Osteoblast (primary cell): ENCODE measurements around the gene NR1I2. TPM values are rescaled to one million over a fixed set of nuclear protein-coding genes. Genes with fewer than 3 reads are reported as not detected.

Experiments
- DNase-seq: peaks from one replicate; pipeline ENCODE4 v3.0.0; 2011; ENCODE audit warnings: low spot score, mixed read lengths; ENCODE audit not compliant: insufficient read length; ENCODE audit errors: missing footprints
- H2AFZ ChIP-seq: 2 replicates; pipeline ENCODE4 v1.6.0; 2011; ENCODE audit warnings: mild to moderate bottlenecking, low read length
- H3K27ac ChIP-seq: 2 replicates; pipeline ENCODE4 v1.5.1; 2011; ENCODE audit warnings: mild to moderate bottlenecking, low read depth, low read length, moderate library complexity
- H3K27me3 ChIP-seq: 2 replicates; pipeline ENCODE4 v1.6.0; 2012; ENCODE audit warnings: mild to moderate bottlenecking, control low read depth, inconsistent platforms, low read length, moderate library complexity; ENCODE audit not compliant: insufficient read depth
- H3K36me3 ChIP-seq: 2 replicates; pipeline ENCODE4 v1.5.1; 2011; ENCODE audit warnings: mild to moderate bottlenecking, low read length, control low read depth, moderate library complexity; ENCODE audit not compliant: insufficient read depth
- H3K4me1 ChIP-seq: 2 replicates; pipeline ENCODE4 v1.5.1; 2011; ENCODE audit warnings: mild to moderate bottlenecking, low read length, control low read depth, moderate library complexity; ENCODE audit not compliant: insufficient read depth
- H3K4me2 ChIP-seq: 2 replicates; pipeline ENCODE4 v1.6.0; 2011; ENCODE audit warnings: mild to moderate bottlenecking, low read length; ENCODE audit not compliant: insufficient read depth
- H3K4me3 ChIP-seq: fragments of 200-600 bp; sonication (generic); 3 replicates; pipeline ENCODE4 v1.5.1; 2012; ENCODE audit warnings: mild to moderate bottlenecking, low read length, inconsistent platforms; ENCODE audit not compliant: insufficient read depth
- H3K79me2 ChIP-seq: 2 replicates; pipeline ENCODE4 v1.6.0; 2012; ENCODE audit warnings: mild to moderate bottlenecking, low read length, control low read depth, inconsistent platforms; ENCODE audit not compliant: insufficient read depth
- H3K9me3 ChIP-seq: 2 replicates; pipeline ENCODE4 v1.5.1; 2011; ENCODE audit warnings: low read depth, low read length, control low read depth
- H4K20me1 ChIP-seq: 2 replicates; pipeline ENCODE4 v1.6.0; 2012; ENCODE audit warnings: mild to moderate bottlenecking, low read length, control low read depth; ENCODE audit not compliant: insufficient read depth
- total RNA-seq: library from RNA; depleted of rRNA; stranded (reverse); fragments of >200 nt; gene quantifications from 2 replicates; pipeline ENCODE4 v1.2.3, GENCODE V29; 2012
- TF ChIP-seq, protein P1 (sequence below): IDR thresholded peaks from 2 replicates; pipeline ENCODE4 v1.5.1; 2011; ENCODE audit warnings: mild to moderate bottlenecking, low read depth, low read length, moderate library complexity; ENCODE audit errors: extremely low read depth

NR1I2 gene
- total RNA-seq, 1 donor: 0.36 TPM

DNA sequence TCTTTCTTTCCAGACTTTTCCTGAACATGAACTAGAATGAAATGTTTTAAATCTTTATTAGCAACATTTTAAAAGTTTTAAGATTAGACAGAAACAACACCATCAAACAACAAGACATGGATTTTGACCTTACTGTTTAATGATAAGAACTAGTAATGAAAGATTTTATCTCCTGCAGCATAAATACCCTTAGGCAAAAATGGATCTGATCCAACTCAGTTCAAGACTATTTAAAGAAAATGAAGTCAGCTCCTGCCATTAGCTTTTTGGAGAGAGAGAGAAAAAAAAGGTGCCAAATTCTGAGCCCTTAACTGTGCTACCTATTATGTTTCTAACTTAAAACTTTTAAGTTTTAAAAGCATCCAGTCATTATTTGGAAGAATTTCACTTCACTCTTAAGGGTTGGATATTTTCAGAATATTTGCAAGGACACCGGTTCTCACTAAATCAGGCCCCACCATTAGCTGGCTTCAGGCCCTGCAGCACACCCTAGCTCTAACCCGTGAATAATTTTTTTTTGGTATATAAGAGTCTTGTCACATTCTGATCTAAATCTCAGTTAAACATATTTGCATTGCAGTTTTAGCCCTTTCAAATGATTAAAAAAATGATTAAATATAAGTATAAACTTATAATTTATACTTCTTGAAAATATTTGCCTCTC, 60.0 kb downstream of the NR1I2 start:
- Histone ChIP-seq H2AFZ (no peak overlapping the region), H3K27ac (no peak overlapping the region), H3K9me3 (no peaks in the 10 kb centered on the region), H4K20me1 (no peaks in the 10 kb centered on the region), H3K4me2 (no peak overlapping the region), H3K36me3 (no peaks in the 10 kb centered on the region), H3K4me3 (no peak overlapping the region), H3K4me1 (no peaks in the 10 kb centered on the region), H3K79me2 (peaks cover 16% of the 10 kb centered on the region), H3K27me3 (no peaks in the 10 kb centered on the region)
- no peak for DNase-seq
- TF ChIP-seq, protein P1, sequence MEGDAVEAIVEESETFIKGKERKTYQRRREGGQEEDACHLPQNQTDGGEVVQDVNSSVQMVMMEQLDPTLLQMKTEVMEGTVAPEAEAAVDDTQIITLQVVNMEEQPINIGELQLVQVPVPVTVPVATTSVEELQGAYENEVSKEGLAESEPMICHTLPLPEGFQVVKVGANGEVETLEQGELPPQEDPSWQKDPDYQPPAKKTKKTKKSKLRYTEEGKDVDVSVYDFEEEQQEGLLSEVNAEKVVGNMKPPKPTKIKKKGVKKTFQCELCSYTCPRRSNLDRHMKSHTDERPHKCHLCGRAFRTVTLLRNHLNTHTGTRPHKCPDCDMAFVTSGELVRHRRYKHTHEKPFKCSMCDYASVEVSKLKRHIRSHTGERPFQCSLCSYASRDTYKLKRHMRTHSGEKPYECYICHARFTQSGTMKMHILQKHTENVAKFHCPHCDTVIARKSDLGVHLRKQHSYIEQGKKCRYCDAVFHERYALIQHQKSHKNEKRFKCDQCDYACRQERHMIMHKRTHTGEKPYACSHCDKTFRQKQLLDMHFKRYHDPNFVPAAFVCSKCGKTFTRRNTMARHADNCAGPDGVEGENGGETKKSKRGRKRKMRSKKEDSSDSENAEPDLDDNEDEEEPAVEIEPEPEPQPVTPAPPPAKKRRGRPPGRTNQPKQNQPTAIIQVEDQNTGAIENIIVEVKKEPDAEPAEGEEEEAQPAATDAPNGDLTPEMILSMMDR: no peak

DNA sequence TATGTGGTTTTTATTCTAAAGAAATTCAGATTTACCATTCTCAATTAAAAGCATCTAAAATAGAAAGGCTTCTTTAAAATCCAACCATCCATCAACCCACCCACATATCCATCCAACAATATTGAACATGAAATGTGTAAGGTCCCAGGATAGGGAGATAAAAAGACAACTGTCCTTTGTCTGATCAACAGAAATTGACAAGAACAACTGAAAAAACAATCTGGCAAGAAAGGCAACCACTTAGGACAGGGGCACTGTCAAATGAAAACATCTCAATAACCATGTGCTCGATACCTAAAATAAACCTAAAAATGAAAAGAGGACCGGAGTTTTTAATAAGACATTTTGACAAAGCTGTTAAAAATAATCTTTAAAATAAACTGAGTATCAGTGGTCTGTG, 67.2 kb downstream of the NR1I2 start:
- peaks cover 21% of the 10 kb centered on the region for H3K79me2 ChIP-seq
- no peak overlapping the region for H2AFZ ChIP-seq
- no peaks in the 10 kb centered on the region for H3K27me3 ChIP-seq
- H4K20me1 ChIP-seq: peaks cover 3% of the 10 kb centered on the region
- H3K36me3 ChIP-seq: no peaks in the 10 kb centered on the region
- H3K27ac ChIP-seq: no peak overlapping the region
- TF ChIP-seq, protein P1: no peak
- no peak overlapping the region for H3K4me2 ChIP-seq
- no peak for DNase-seq
- no peaks in the 10 kb centered on the region for H3K9me3 ChIP-seq
- H3K4me1 ChIP-seq: no peaks in the 10 kb centered on the region
- H3K4me3 ChIP-seq: no peak overlapping the region

DNA sequence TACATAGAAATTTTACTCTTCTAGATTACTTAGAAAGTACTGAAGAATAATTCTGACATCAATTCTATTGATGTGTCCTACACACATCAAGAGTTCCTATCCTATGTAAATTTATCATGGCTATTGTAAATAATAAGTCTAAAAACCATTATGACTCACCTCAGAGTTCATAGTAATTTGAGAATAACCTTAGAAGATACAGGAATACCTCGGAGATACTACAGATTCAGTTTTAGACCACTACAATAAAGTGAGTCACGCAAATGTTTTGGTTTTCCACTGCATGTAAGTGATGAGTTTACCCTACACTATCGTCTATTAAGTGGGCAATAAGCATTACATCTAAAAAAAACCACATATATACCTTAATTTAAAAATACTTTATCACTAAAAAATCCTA, 74.8 kb downstream of the NR1I2 start:
- peaks cover 5% of the 10 kb centered on the region for H3K79me2 ChIP-seq
- no peaks in the 10 kb centered on the region for H3K4me1 ChIP-seq
- TF ChIP-seq, protein P1: no peak
- no peaks in the 10 kb centered on the region for H3K27me3 ChIP-seq
- H3K4me2 ChIP-seq: no peak overlapping the region
- H3K4me3 ChIP-seq: no peak overlapping the region
- H3K36me3 ChIP-seq: peaks cover 12% of the 10 kb centered on the region
- DNase-seq: no peak
- no peaks in the 10 kb centered on the region for H3K9me3 ChIP-seq
- H3K27ac ChIP-seq: no peak overlapping the region
- H2AFZ ChIP-seq: no peak overlapping the region
- H4K20me1 ChIP-seq: no peaks in the 10 kb centered on the region

- Histone ChIP-seq H3K4me3 (no peak overlapping the region), H3K27ac (no peak overlapping the region), H3K9me3 (no peaks in the 10 kb centered on the region), H3K4me1 (no peaks in the 10 kb centered on the region), H3K27me3 (no peaks in the 10 kb centered on the region), H3K36me3 (peaks cover 23% of the 10 kb centered on the region), H3K4me2 (no peak overlapping the region), H2AFZ (no peak overlapping the region), H3K79me2 (peaks cover 6% of the 10 kb centered on the region), H4K20me1 (no peaks in the 10 kb centered on the region)
- DNase-seq: no peak
- TF ChIP-seq, protein P1: no peak
These were observed 77.1 kb downstream of the NR1I2 start for GRCh38 chr3:119858957-119859356.
